IPS-20b (cell line): Measurements from ENCODE around the gene DACT3.

ENCODE experiments used
- H3K27ac ChIP-seq: one replicate; pipeline ENCODE4 v1.5.1; 2013; ENCODE audit warnings: low read length
- H3K27me3 ChIP-seq: 2 replicates; pipeline ENCODE4 v1.6.1; 2013; ENCODE audit warnings: mild to moderate bottlenecking, low read length, inconsistent platforms; ENCODE audit not compliant: insufficient read depth
- H3K36me3 ChIP-seq: 2 replicates; pipeline ENCODE4 v1.6.1; 2013; ENCODE audit warnings: low read depth, mild to moderate bottlenecking, inconsistent platforms, low read length, moderate library complexity; ENCODE audit not compliant: insufficient read depth
- H3K4me1 ChIP-seq: 2 replicates; pipeline ENCODE4 v1.6.1; 2013; ENCODE audit warnings: mild to moderate bottlenecking, control low read depth, inconsistent platforms, low read length, moderate library complexity; ENCODE audit not compliant: insufficient read depth
- H3K4me3 ChIP-seq: 2 replicates; pipeline ENCODE4 v1.5.1; 2013; ENCODE audit warnings: mild to moderate bottlenecking, low read length, inconsistent platforms
- H3K9ac ChIP-seq: 2 replicates; pipeline ENCODE4 v1.6.1; 2013; ENCODE audit warnings: low read depth, mild to moderate bottlenecking, inconsistent platforms, low read length, moderate library complexity
- H3K9me3 ChIP-seq: 2 replicates; pipeline ENCODE4 v1.6.1; 2013; ENCODE audit warnings: mild to moderate bottlenecking, low read depth, low read length, inconsistent platforms; ENCODE audit not compliant: insufficient read depth

Gene DACT3

DNA sequence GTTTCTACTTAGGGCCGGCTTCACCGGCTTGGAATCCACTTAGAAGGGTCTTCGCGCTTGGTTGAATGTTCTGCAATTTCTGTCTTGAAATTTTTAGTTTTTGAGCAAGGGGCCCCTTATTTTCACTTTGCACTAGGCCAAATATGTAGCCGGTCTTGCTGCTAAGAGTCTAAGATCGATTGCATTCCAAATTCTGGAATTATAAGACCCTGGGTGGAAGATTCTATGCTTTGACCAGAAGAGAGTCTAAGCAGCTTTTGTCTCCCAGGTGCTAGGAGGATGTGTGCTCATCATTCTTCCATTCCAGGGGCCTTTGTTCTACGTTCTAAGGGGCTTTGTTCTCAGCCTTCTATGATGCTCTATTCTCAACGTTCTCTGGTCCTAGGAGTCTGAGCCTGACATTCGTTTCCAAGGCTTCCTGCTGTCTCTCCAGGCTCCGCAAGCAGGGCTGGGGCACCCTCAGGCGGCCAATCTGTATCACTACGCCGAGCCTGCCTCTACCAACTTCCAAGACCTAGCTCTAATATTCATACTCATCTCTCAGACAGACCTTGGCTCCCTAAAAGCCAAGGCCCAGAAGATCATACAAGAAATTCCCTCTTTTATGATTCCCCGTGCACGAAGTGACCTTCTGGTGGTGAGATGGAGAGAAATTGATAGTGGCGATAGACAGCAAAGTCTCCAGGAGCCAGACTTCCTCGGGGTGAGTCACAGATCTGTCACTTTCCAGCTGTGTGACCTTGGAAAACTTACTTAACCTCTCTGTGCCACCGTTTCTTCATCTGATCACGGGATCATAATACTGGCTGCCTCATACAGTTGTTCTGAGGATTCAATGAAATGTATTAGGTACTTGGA is 982 bp upstream of the DACT3 start:
- Histone ChIP-seq H3K27me3 (peaks cover 31% of the 10 kb centered on the region), H3K27ac (no peak overlapping the region), H3K36me3 (no peaks in the 10 kb centered on the region), H3K4me3 (peak overlapping the region; percentile 54; the same call in 1 of the 2 replicates), H3K4me1 (peaks cover 16% of the 10 kb centered on the region; the same call in 1 of the 2 replicates), H3K9me3 (no peaks in the 10 kb centered on the region), H3K9ac (no peak overlapping the region; the same call in 1 of the 2 replicates)

DNA sequence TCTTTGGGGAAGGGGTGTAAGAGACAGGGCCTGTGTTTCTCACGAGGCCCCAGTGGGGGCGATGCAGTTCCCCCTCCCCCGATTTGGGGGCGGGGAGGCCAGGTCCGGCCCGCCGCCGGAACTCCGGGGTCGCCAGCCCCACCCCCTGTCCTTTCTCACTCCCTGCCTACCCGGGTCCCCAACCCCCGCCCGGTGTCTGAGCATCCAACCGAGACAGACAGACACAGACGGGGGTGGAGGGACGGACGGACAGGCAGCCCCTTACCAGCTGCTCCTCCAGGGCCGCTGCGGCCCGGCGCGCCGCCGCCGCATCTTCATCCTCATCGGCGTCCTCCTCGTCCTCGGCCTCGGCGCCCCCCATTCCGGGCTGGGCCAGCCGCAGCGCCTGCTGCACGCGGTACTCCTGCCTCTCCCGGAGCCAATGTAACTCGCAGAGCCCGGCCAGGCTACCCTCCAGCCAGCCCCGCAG is 397 bp downstream of the DACT3 start:
- H3K27ac ChIP-seq: no peak overlapping the region
- H3K27me3 ChIP-seq: peaks cover 31% of the 10 kb centered on the region
- no peak overlapping the region; the same call in 1 of the 2 replicates for H3K9ac ChIP-seq

DNA sequence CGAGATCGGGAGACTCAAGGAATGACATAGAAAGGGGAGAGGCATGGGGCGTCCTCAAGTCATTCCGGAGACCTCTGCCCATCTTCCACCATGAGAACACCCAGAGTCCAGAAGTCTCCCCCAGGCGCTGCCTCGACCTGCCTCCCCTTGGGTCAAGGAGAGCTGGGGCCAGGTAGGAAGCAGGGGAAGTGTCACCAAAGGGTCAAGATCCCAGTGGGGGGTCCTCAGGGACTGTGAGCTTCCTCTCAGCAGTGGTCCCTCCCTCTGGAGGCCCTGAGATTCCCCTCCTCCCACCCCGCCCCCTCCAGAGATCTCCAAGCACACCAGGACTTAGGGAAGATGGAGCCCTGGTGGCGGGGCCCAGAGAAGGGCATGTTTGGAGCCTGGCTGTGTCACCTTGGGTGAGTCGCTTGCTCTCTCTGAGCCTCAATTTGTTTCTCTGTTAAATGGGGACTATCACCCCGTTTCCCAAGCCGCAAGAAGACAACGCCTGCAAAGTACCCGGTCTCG is 919 bp downstream of the DACT3 start:
- H3K4me1 ChIP-seq: peaks cover 16% of the 10 kb centered on the region; the same call in 1 of the 2 replicates
- peak overlapping the region; percentile 69 for H3K4me3 ChIP-seq
- H3K9me3 ChIP-seq: no peaks in the 10 kb centered on the region
- H3K9ac ChIP-seq: peak overlapping the region; percentile 24; the same call in 1 of the 2 replicates
- no peaks in the 10 kb centered on the region for H3K36me3 ChIP-seq
- no peak overlapping the region for H3K27ac ChIP-seq
- H3K27me3 ChIP-seq: peaks cover 31% of the 10 kb centered on the region

More for the DNA sequence above, 397 bp downstream of the DACT3 start:
- H3K4me3 ChIP-seq: peak overlapping the region; percentile 69
- H3K4me1 ChIP-seq: peaks cover 16% of the 10 kb centered on the region; the same call in 1 of the 2 replicates
- H3K9me3 ChIP-seq: no peaks in the 10 kb centered on the region
- no peaks in the 10 kb centered on the region for H3K36me3 ChIP-seq

DNA sequence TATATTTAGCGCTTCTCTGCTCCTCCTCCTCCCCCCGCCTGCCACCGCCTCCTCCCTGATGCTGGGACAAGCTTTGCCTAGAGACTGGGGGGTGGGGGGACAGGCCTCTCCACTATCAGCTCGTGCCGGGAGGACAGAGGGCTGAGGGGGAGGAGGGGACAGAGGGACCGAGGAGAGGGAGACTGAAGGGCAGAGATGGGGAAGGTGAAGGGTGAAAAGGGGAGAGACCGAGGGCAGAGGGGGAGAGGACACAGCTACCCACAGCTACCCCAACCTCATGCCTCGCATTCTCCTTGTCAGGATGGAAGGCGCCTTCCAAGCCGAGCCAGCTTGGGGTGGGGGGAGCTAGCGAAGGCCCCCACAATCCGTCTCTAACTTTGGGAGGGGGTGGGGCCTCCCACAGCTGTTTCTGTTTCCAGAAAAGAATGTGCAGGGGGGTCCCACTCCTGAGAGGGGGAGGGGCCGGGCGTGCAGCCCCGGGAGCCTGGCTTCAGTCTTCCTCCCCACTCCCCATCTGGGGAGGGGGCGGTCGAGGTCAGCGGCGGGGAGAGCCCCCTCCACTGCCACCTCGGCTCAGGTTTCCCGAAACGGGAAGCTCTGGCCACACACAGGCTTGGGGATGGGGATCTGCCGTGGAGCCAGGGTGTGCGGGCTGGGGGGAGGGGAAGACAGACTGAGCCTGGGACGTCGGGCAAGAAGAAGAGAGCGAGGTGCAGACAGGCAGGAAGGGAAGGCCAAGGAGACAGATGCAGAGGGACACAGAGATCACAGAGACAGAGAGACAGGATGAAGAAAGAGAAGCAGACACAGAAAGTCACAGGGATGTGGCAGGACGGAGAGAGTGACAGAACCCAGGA is 1.6 kb downstream of the DACT3 start:
- no peaks in the 10 kb centered on the region for H3K9me3 ChIP-seq
- H3K27me3 ChIP-seq: peaks cover 31% of the 10 kb centered on the region
- peaks cover 20% of the 10 kb centered on the region; the same call in 1 of the 2 replicates for H3K4me1 ChIP-seq
- H3K36me3 ChIP-seq: no peaks in the 10 kb centered on the region
- no peak overlapping the region for H3K27ac ChIP-seq
- H3K4me3 ChIP-seq: peak overlapping the region; percentile 69
- peak overlapping the region; percentile 24; the same call in 1 of the 2 replicates for H3K9ac ChIP-seq

DNA sequence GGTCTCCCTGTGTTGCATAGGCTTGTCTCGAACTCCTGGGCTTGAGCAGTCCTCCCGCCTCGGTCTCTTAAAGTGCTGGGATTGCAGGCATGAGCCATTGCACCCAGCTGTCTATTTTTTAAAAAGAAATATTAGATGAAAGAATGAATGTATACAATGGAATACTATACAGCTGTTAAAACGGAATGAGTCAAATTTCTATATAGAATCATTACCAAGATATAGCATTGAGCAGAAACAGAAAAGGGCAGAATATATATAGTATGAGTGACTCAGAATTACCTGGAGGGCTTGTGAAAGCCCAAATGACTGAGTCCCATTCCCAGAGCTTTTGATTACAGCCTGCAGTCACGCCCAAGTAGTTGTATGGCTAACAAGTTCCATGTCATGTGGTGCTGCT is 4.4 kb downstream of the DACT3 start:
- no peak overlapping the region for H3K9ac ChIP-seq
- no peaks in the 10 kb centered on the region for H3K36me3 ChIP-seq
- H3K9me3 ChIP-seq: no peaks in the 10 kb centered on the region
- H3K4me1 ChIP-seq: peaks cover 16% of the 10 kb centered on the region; the same call in 1 of the 2 replicates
- peaks cover 31% of the 10 kb centered on the region for H3K27me3 ChIP-seq
- no peak overlapping the region for H3K27ac ChIP-seq
- H3K4me3 ChIP-seq: no peak overlapping the region

DNA sequence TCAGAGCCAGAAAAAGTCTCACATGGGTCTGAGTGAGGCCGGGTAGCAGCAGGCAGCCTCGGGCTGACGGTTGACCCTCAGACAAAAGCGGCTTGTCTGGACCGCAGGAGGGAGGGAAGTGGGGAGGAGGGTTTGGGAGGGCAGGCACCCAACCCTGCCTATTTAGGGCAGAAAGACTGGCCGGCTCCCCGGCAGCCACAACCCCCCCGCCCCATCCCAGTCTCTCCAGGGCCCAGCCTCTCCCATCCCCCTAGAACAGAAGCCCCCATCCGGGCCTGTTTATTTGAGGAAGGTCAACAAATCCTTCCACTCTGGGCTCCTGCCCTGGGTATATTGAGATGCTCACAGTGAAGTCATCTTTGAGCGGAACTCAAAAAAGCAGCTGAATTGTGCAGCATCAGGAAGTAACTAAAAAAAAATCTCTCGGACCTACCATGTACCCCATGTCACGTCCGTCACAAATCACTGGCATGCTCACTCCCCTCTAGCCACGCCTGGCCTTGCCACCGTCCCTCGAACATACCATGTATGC is 6.3 kb downstream of the DACT3 start:
- H3K36me3 ChIP-seq: no peaks in the 10 kb centered on the region
- no peak overlapping the region for H3K4me3 ChIP-seq
- H3K27ac ChIP-seq: no peak overlapping the region
- H3K4me1 ChIP-seq: peaks cover 9% of the 10 kb centered on the region; the same call in 1 of the 2 replicates
- no peaks in the 10 kb centered on the region for H3K9me3 ChIP-seq
- peaks cover 37% of the 10 kb centered on the region for H3K27me3 ChIP-seq
- H3K9ac ChIP-seq: no peak overlapping the region; the same call in 1 of the 2 replicates

DNA sequence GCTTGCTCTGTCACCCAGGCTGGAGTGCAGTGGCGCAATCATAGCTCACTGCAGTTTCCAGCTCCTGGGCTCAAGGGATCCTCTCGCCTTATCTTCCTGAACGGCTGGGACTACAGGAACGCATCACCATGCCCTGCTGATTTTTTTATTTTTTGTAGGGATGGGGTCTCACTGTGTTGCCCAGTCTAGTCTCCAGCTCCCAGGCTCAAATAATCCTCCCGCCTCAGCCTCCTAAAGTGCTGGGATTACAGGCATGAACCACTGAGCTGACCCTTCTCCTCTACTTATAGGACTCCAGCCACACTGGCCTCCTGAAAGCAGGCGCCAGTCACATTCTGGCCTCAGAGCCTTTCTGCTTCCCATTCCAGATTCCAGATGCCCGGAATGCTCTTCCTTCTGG is 10.5 kb downstream of the DACT3 start:
- no peak overlapping the region for H3K27ac ChIP-seq
- H3K27me3 ChIP-seq: peaks cover 57% of the 10 kb centered on the region
- no peaks in the 10 kb centered on the region for H3K9me3 ChIP-seq

DNA sequence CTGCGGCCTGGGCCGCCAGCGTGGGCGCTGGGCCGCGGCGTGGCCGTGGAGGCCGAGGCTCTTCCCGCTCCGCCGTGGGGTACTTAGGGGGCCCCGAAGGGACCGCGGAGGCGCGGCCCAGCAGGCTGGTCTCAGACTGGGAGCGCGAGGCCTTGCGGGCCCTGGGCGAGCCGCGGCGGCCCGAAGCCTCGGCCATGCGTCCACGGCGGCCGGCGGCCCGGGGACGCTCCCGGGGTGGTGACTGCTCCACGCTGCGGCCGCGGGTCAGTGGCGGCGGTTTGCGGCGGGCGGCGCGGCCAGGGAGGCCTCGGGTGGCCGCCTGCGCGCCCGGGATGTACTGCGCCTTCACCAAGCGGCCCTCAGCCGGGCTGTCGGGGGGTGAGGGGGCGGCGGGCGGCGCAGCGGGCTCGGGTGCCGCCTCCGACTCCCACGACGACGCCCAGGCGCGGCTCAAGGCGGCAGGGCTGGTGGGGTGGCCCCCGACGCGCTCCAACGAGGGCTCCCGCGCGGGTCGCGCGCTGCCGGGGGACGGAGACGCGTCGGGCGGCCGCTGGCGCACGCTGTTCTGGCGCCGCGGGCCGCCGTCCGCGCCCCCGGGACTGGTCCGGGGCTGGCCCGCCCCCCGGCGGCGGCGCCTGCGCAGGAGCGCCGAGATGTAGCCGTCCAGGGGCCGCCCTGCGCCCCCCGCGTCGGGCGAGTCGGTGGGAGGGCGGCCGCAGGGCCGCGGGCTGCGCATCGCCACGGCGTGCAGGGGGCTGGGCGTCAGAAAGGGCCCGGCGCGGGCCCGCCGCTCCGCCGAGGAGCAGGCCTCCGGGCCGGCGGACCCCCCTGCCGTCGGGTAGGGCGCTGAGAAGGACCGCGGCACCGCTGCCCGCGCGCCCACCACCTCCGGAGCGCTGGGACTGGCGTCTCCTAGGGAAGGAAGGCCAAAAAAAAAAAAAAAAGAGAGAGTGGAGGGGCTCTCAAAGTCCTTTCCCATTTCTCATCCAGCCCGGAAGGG is 11.7 kb downstream of the DACT3 start:
- Histone ChIP-seq H3K36me3 (no peaks in the 10 kb centered on the region), H3K4me3 (no peak overlapping the region; the same call in 1 of the 2 replicates), H3K9ac (no peak overlapping the region), H3K9me3 (no peaks in the 10 kb centered on the region), H3K4me1 (no peaks in the 10 kb centered on the region; the same call in 1 of the 2 replicates), H3K27me3 (peaks cover 69% of the 10 kb centered on the region), H3K27ac (no peak overlapping the region)

More for the DNA sequence above, 10.5 kb downstream of the DACT3 start:
- no peak overlapping the region for H3K4me3 ChIP-seq
- H3K4me1 ChIP-seq: peaks cover 3% of the 10 kb centered on the region; the same call in 1 of the 2 replicates
- no peak overlapping the region for H3K9ac ChIP-seq
- no peaks in the 10 kb centered on the region for H3K36me3 ChIP-seq

DNA sequence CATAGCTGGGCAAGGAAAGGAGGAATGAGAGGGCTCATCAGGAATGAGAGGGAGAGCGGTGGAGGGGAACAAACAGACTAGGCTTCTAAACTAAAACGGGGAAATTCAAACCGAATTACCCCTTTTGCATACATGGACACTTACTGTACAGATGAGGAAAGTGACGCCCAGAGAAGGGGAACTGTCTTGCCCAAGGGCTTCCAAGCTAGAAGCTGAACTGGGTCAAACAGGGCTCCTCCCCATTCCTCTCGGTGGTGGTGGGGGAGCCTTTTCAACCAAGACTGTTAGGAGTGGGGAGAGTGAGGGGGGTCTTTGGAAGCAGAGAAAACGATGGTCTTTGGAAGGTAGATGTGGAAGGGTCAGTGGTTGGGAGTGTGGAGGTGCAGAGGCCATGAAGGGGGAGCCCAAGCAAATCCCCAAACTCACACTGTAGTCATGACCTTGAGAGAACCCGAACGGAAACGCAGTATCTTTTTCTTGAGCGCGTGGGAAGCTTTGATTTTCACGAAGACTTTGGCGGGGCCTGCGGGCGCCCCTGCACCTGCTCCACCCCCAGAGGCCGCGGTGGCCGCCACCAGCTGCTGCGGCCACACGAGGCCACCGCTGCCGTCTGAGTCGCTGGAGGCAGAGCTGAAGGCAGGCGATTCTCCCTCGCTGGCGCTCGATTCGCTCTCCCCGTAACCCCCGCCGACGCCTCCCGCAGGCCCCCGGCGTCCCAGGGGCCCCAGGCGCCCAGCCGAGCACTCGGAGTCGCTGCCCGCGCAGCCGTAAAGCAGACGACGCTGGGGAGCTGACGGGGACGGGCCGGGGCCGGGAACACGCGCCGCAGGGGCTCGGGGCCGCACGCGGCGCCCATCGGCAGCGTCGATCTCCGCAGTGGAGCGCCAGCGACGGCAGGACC is 12.7 kb downstream of the DACT3 start:
- Histone ChIP-seq H3K27ac (no peak overlapping the region), H3K36me3 (no peaks in the 10 kb centered on the region), H3K4me3 (no peak overlapping the region; the same call in 1 of the 2 replicates), H3K9ac (no peak overlapping the region), H3K9me3 (no peaks in the 10 kb centered on the region), H3K4me1 (no peaks in the 10 kb centered on the region), H3K27me3 (peaks cover 69% of the 10 kb centered on the region)
